Fibroblast of mammary gland (primary cell): ENCODE data around the gene RNGTT.

Source experiments
- DNase-seq: peaks from one replicate; pipeline ENCODE4 v3.0.0-alpha.2; 2010; ENCODE audit warnings: low read depth
- H3K4me3 ChIP-seq: 2 replicates; pipeline ENCODE4 v1.5.1; 2011; ENCODE audit warnings: low read depth, mild to moderate bottlenecking, low read length, moderate library complexity; ENCODE audit not compliant: control insufficient read depth
- TF ChIP-seq, protein P1 (sequence below): conservative IDR thresholded peaks from 2 replicates; pipeline ENCODE4 v1.5.1; 2011; ENCODE audit warnings: low read depth, low read length, inconsistent platforms; ENCODE audit not compliant: control insufficient read depth, insufficient read depth

RNGTT gene

DNA sequence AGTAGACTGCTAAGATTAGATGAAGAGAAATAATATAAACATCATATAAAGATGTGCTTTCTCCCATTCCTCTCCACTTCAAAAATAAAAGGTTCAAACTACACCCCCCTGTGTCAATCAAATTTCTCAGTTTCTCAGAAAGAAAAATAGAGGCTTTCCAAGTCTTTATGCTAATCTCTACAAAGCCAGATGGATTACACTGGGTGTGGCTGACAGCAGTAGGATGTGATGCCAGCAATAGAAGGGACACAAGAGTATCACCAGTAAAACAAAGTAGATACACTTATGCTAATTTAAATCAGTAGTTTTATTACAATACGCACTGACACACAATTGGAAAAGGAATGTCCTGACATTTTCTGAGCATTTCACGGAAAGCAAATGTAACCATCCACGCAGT is 353.4 kb downstream of the RNGTT start:
- TF ChIP-seq, protein P1, sequence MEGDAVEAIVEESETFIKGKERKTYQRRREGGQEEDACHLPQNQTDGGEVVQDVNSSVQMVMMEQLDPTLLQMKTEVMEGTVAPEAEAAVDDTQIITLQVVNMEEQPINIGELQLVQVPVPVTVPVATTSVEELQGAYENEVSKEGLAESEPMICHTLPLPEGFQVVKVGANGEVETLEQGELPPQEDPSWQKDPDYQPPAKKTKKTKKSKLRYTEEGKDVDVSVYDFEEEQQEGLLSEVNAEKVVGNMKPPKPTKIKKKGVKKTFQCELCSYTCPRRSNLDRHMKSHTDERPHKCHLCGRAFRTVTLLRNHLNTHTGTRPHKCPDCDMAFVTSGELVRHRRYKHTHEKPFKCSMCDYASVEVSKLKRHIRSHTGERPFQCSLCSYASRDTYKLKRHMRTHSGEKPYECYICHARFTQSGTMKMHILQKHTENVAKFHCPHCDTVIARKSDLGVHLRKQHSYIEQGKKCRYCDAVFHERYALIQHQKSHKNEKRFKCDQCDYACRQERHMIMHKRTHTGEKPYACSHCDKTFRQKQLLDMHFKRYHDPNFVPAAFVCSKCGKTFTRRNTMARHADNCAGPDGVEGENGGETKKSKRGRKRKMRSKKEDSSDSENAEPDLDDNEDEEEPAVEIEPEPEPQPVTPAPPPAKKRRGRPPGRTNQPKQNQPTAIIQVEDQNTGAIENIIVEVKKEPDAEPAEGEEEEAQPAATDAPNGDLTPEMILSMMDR = no peak
- H3K4me3 ChIP-seq = no peak overlapping the region
- DNase-seq = no peak

DNA sequence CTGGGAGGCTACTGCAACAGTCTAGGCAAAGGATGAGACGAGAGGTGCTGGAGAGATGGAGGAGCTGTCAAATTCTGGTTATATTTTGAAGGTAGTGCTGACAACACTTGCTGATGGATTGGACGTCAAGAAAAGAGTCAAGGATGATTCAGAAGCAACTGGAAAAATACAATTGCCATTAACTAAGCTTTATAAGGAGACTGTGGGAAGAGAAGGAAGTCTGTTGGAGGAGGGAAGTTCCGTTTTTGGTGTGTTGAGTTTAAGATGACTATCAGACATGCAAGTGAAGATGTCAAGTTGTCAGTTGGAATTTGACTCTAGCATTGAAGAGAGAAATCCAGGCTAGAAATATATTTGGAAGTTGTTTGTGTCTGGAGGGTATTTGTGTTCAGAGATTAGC is 358.1 kb downstream of the RNGTT start:
- TF ChIP-seq, protein P1 = no peak
- no peak overlapping the region for H3K4me3 ChIP-seq
- DNase-seq = no peak

DNA sequence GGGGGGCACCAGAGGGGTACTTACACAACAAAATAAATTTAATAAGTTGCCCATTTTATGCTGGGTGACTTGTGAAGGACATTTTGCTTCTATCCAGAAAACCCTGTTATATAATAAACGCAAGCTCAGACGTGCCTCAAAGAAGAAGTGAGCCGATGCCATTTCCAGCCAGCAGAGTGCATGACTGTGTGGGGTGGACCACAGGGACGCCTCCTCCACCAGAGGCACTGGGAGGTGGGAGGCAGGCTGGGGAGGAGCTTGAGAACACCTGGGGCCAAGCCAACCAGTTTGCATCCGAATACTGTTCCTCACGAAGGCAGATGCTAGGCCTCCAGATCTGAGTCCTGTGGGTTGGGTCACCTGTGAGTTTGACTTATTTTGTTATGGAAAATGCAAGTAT is 363.8 kb downstream of the RNGTT start:
- DNase-seq = no peak
- H3K4me3 ChIP-seq = no peak overlapping the region
- TF ChIP-seq, protein P1 = no peak

DNA sequence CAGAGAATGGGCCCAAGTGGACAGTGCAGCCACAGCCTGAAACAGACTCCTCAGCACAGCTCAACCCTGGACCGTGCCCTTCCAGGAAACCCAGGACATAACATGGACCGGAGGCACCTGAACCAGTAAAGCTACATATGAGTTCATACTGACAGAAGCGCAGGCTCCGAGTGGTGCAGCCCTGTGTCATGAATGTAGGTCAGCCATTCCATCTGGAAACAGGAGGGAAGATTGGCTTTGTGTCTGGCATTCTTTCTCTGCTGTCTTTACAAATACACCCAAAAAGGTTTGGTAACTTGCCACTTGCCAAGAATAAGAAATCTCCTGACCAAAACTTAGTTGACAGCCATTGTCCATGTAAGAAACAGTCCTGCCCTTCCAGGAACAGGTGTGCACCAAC is 366.6 kb downstream of the RNGTT start:
- no peak for DNase-seq
- H3K4me3 ChIP-seq = no peak overlapping the region
- TF ChIP-seq, protein P1 = no peak

DNA sequence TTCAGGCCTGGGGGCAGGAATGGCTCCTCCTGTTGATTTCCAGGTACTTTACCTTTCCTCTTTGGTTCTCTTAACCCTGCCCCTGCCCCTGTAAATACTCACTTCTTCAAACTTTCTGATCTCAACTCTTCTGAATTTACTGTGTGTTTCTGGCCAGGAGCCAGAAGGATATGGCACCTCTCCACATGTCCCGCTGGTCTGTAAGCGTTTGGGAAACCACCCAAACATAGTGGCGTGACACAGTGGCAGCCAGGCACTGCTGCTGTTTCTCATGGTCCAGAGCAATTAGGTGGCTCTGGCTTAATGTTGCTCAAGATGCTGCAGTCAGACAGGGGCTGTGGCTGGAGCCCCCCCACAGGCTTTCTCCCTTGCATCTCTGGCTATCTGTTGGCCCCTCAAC is 374.5 kb downstream of the RNGTT start:
- TF ChIP-seq, protein P1 = no peak
- no peak overlapping the region for H3K4me3 ChIP-seq
- no peak for DNase-seq

DNA sequence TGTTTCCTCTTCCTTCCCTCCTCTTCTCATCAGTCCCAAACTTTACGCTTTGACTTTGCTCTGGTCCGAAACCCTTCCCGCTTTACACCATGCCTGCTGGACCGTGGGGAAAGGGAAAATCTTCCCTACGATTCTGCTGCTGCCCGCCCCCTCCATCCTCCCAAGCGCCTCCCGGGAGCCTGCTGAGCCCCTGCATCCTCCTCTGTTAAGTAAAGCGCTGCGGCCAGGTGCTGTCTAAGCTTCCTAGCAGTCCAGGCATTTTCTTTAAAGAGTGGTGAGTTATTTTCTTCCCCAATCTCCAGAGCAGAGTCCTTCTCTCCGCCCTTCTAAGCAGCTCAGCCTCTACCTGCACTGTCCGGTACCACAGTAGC is 376.3 kb downstream of the RNGTT start:
- no peak for DNase-seq
- H3K4me3 ChIP-seq = no peak overlapping the region
- TF ChIP-seq, protein P1 = no peak
